ENCODE measurements around the gene IDUA.

The IDUA gene

DNA sequence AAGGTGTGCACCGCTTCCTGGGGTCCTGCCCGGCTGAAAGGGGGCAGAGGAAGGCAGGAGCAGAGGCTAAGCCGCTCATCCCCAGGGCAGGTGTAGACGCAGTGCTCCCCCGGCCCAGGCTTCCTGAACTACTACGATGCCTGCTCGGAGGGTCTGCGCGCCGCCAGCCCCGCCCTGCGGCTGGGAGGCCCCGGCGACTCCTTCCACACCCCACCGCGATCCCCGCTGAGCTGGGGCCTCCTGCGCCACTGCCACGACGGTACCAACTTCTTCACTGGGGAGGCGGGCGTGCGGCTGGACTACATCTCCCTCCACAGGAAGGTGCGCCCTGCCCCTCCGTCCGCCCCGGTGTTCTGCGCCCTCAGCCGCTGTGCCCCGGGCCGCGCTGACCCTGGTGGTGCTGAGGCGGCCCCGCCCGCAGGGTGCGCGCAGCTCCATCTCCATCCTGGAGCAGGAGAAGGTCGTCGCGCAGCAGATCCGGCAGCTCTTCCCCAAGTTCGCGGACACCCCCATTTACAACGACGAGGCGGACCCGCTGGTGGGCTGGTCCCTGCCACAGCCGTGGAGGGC, 14.8 kb downstream of the IDUA start:
- DNase-seq = no peak

DNA sequence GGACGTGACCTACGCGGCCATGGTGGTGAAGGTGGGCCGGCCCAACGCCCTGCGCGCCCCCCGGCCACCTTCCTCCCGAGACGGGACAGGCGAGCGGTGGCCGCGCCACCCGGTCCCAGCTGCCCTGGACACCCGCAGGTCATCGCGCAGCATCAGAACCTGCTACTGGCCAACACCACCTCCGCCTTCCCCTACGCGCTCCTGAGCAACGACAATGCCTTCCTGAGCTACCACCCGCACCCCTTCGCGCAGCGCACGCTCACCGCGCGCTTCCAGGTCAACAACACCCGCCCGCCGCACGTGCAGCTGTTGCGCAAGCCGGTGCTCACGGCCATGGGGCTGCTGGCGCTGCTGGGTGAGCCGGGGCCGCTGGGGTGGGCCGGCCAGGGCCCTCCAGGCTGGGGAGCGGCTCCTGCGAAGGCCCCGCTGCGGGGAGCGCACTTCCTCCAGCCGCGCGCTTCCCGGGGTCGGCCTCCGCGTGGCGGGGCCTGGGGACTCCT, 15.3 kb downstream of the IDUA start:
- no peak for DNase-seq

DNA sequence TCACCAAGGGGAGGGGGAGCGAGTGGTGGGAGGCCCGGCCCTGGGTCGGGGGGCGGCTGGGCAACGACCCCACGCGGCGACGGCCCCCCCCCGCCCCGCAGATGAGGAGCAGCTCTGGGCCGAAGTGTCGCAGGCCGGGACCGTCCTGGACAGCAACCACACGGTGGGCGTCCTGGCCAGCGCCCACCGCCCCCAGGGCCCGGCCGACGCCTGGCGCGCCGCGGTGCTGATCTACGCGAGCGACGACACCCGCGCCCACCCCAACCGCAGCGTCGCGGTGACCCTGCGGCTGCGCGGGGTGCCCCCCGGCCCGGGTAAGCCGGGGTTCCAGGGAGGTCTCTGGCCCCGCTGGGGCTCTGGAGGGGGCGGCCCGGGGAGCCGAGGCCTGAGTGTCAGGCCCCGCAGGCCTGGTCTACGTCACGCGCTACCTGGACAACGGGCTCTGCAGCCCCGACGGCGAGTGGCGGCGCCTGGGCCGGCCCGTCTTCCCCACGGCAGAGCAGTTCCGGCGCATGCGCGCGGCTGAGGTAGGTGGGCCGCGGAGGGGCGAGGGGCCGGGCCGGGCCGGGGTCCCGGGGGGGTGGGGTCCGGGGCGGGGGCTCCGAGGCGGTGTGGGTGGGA, 15.9 kb downstream of the IDUA start:
- DNase-seq = no peak

DNA sequence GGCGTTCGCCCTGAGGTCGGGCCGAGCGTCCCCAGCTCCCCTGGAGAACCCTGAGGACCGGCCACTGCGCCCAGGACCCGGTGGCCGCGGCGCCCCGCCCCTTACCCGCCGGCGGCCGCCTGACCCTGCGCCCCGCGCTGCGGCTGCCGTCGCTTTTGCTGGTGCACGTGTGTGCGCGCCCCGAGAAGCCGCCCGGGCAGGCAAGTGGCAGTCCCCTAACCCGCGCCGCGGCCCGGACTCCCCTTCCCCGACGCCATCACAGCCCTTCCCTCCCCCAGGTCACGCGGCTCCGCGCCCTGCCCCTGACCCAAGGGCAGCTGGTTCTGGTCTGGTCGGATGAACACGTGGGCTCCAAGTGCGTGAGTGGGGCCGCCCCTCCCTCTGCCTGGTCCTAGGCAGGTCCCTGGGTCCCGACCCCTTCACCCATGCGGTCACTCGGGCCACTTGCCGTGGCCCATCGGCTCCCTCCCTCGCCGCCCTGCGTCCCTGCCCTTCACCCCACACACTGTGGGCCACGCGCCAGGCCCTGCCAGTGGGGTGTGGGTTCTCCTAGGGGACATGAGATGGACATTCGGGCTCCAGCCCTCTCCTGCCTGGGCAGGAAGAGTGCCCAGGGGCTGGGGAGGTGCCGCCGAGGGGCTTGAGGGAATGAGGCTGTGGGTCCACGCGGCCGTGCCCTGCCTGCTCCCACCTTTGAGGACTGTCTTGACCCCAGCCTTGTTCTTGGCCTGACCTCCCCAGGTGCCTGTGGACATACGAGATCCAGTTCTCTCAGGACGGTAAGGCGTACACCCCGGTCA, 16.6 kb downstream of the IDUA start:
- no peak for DNase-seq

- DNase-seq = no peak
Observed at GRCh38 chr4:1004071-1004418, 17.2 kb downstream of the IDUA start.

DNA sequence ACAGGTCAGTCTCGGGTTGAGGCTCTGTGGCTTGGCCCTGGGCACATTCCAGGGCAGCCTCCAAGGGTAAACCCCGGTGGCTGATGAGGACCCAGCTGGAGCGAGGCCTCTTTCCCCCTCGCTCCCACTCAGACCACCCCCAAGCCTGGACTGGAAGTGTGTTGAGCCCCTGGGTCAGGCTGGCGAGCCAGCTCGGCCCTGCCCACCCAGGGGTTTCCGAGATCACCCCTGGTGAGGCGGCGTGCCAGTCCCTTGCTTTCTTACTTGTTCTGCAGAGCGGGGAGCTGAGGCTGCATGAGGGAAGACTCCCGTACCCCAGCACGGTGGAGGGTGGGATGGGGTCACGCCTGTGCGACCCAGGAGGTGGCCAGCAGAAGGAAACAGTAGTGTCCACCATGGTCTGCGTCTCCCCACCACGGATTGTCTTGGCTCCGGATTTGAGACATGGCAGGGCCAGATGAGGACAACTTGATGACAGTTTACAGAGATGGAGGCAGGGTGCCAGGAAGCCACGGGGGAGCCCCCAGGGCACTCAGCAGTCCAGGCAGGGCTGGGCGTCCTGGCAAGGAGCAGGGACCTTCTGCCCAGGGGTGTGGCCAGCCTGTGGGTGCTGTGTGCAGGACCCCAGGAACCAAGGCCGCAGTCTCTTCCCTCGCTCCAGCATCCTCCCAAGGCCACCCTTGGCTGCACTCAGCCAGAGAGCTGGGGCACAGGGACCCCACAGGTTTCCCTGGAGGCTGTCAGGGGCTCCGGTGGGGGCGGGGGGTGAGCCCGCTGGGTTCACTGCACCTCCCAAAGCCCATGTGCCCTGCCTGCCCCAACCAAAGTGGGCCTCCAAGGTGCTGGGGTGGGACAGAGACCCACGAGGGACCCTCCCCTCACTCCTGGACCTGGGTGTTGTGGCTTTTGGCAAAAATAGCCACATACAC, 18.0 kb downstream of the IDUA start:
- no peak for DNase-seq

DNA sequence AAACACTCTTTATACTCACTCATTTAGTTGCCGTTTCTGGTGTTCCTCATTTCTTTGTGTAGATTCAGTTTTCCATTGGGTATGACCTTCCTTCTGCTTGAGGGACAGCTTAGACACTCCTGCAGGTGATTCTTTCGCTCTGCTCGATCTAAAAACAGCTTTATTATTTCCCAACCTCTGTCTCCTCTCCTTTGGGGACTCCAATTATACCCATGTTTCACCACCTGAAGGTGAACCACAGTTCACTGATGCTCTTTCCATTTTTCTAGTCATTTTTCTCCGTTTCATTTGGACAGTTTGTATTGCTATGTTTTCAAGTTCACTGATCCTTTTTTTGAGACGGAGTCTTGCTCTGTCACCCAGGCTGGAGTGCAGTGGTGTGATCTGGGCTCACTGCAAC, 20.0 kb downstream of the IDUA start:
- DNase-seq = no peak

DNA sequence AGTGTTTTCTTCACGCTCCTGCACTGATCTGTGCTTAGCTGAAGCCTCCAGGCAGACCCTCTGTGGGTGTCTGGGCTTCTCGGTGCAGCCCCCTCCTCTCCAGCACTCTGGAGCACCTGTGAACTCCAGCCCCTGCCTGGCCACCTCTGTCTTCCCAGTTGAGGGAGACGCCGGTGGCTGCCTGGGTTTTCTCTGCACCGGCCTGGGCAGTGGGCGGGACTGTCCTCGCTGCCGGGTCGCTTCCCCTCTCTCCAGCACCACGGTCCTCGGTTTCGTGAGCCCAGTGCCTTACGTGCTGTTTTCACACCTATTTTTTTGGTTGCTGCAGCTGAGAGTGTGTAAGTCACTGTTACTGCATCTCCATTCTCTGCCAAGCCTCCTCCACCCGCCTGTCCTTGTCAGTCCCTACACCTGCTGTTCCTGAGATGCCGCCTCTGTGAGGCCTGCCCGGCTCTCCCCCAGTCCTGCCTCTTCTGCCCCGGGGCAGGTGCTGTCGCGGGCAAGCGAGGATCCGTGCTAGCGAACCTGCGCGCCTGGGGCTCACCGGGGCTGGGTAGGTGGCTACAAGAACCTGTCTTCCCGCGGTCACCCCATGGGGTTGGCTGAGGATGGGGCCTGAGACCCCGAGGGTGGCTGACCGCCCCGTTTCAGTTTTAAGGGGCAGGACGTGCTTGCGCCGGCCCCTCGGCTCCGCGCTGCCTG, 22.1 kb downstream of the IDUA start:
- peak in 2 of 3 experiments; percentile 31 to 50 for DNase-seq

DNA sequence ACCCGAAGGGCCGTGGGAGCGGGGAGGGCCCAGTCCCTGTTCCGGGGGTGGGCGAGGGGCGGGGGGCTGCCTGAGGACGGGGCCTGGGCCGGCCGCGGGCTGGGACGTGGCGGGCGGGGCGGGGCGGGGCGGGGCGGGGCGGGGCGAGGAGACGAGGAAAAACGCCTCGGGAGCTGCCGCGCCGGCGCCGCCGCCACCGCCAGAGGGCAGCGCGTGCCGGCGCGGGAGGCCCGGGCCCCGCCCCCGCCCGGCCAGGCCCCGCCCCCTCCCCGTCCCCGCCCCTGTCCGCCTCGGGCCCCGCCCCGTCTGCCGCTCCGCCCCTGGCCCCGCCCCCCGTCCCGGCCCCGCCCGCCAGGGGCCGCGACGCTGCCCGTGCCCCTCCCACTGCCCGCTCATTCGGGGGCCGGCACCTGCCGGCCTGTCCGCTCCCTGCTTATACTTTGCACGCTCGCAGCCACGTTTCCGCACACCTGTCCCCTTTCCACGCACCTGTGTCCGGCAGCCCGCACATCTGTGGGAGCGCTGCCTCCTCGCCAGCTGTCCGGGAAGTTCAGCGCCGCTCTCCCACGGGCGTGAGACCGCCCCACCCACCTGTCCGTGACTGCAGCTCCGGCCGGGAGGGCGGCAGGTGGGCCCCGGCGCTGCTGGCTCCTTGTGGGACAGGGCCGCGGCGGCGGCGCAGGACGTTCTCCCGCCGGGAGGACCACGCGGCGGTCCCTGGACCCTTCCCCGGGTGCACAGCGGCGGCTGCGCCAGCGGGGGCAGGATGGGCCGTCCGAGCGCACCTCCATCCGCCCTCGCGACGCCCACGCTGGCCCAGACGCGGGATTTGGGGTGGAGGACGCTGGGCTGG, 22.9 kb downstream of the IDUA start:
- peak; percentile 53 to 64 (median 56) for DNase-seq

GRCh38 chr4:1010395-1011021, 23.7 kb downstream of the IDUA start:
- DNase-seq = peak; percentile 50 to 80 (median 79)

- DNase-seq = peak in 1 of 3 experiments; percentile 79
Observed at GRCh38 chr4:1011022-1011665, 24.3 kb downstream of the IDUA start, which contains the start of gene FGFRL1. Gene FGFRL1 (plus strand): TSS chr4:1011626. CDS start chr4:1012486, 860 bp downstream.

- no peak for DNase-seq
Observed at GRCh38 chr4:1011666-1012033, 24.8 kb downstream of the IDUA start.

- peak in 2 of 3 experiments; percentile 46 to 57 for DNase-seq
Observed at GRCh38 chr4:1012034-1012739, 25.3 kb downstream of the IDUA start.

GRCh38 chr4:1013225-1014073, 26.6 kb downstream of the IDUA start:
- DNase-seq = no peak

DNA sequence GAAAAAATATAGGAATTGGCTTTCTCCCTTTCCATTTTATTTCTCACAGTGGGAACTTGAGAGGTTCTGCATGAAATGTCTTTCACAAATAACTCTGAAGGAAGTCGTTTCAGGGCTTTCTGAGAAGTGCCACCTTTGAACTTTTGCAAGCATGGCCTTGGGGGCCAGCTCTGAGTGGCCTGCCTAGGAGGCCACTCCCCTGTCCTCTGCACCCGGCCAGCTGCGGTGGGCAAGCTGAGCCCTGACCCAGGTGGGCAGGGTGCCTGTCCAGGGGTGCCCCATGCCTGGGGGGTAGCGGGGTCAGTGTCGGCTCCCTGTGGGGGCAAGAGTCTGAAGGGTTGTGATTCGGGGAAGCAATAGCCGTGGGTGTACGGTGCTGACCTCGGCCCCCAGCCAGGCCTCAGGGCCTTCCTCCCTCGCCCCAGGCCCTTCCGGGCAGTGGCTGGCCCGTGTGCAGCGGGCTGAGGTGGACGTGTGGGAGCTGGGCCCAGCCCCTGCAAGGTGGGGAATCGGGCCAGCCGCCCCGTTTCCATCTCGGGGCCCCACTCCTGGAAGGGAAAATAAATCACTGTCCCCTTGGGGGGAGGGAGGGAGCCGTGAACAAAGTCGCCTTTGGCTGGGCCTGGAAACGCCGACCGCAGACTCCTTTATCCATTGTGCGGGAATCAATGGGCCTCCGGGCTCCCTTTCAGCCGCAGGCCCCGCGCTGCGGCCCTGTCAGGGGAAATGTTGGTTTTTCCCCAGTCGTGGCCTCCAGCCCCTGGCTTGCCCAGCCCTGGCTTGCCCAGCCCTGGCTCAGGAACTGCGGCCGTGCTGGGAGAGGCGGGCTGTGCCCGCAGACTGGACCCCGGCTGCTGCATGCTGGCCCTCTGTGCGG, 27.7 kb downstream of the IDUA start:
- no peak for DNase-seq

GRCh38 chr4:1015179-1015578, 28.3 kb downstream of the IDUA start:
- DNase-seq = no peak

- DNase-seq = no peak
Observed at GRCh38 chr4:1015746-1016145, 28.9 kb downstream of the IDUA start.

DNA sequence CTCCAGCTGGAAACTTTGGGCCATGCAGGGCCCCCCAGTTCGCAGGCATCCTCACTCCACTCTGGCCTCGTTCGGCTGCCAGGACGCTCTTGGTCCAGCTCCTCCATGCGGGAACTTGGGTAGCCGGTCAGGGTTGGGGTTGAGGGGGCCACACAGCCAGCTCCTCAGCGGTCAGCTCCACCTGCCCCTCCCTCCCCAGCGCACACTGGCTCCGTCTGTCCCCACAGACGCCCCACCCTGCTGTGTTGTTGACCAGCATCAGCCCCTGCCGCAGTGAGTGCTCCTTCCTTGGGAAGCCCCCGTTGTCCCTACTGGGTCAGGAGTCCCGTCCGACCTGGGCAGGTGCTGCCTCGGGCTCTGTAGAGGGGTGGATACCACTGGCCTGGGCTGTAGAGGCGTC, 30.4 kb downstream of the IDUA start:
- DNase-seq = no peak
